ENCODE measurements around the gene BSPH1. TPM values are rescaled to one million over a fixed set of nuclear protein-coding genes. Genes with fewer than 3 reads are reported as not detected.

Gene BSPH1
- total RNA-seq, 2 experiments from 2014 or later: not detected

GRCh38 chr19:48023518-48023917, 31.5 kb upstream of the BSPH1 start:
- no peaks in the 10 kb centered on the region for H3K9me3 Mint-ChIP-seq
- peaks cover 72% of the 10 kb centered on the region for H3K27me3 Mint-ChIP-seq
- no peaks in the 10 kb centered on the region for H3K4me1 Mint-ChIP-seq (ENCODE audit: low read depth)
- no peak overlapping the region for H3K27ac Mint-ChIP-seq
- intact Hi-C loops (cut with DNase I, micrococcal nuclease): no loop called here
- DNase-seq (no peak), ATAC-seq (ENCODE audit: poor library complexity) (no peak)
- no peaks in the 10 kb centered on the region for H3K36me3 Mint-ChIP-seq (ENCODE audit: low read depth)
- H3K27me3 ChIP-seq (ENCODE audit: control insufficient read depth in 1 of 2, insufficient read depth in 2 of 2, low read length in 2 of 2): peaks cover 15 to 23% of the 10 kb centered on the region in 2 experiments
- no peaks in the 10 kb centered on the region for H3K9me3 ChIP-seq (ENCODE audit: control insufficient read depth in 1 of 2, insufficient read depth in 1 of 2, low read length in 2 of 2)
- ChIA-PET CTCF (no interaction called here), POLR2A (no interaction called here)
- H3K4me3 ChIP-seq (ENCODE audit: low read length): no peak overlapping the region
- no peak overlapping the region for H3K4me3 Mint-ChIP-seq
- TF ChIP-seq CTCF (IDR thresholded peaks at IDR 0.05): no peak
- H3K36me3 ChIP-seq (ENCODE audit: insufficient read depth, low read length): no peaks in the 10 kb centered on the region
- no peaks in the 10 kb centered on the region for H3K4me1 ChIP-seq (ENCODE audit: insufficient read depth, low read length)
- H3K27ac ChIP-seq (ENCODE audit: low read depth in 1 of 2, low read length in 2 of 2): no peak overlapping the region

GRCh38 chr19:48023011-48023410, 31.0 kb upstream of the BSPH1 start:
- intact Hi-C loops (cut with DNase I, micrococcal nuclease): no loop called here
- CTCF ChIA-PET: no interaction called here
- Histone ChIP-seq H3K9me3 (ENCODE audit: control insufficient read depth in 1 of 2, insufficient read depth in 1 of 2, low read length in 2 of 2) (no peaks in the 10 kb centered on the region), H3K4me3 (ENCODE audit: low read length) (no peak overlapping the region), H3K27ac (ENCODE audit: low read depth in 1 of 2, low read length in 2 of 2) (no peak overlapping the region), H3K27me3 (ENCODE audit: control insufficient read depth in 1 of 2, insufficient read depth in 2 of 2, low read length in 2 of 2) (peaks cover 15 to 23% of the 10 kb centered on the region in 2 experiments), H3K4me1 (ENCODE audit: insufficient read depth, low read length) (no peaks in the 10 kb centered on the region), H3K36me3 (ENCODE audit: insufficient read depth, low read length) (no peaks in the 10 kb centered on the region)
- Mint-ChIP-seq H3K9me3 (no peaks in the 10 kb centered on the region), H3K4me1 (ENCODE audit: low read depth) (no peaks in the 10 kb centered on the region), H3K27ac (no peak overlapping the region), H3K36me3 (ENCODE audit: low read depth) (no peaks in the 10 kb centered on the region), H3K4me3 (no peak overlapping the region), H3K27me3 (peaks cover 72% of the 10 kb centered on the region)
- POLR2A ChIA-PET: no interaction called here
- no peak for TF ChIP-seq CTCF (IDR thresholded peaks at IDR 0.05)
- DNase-seq: no peak
- ATAC-seq (ENCODE audit: poor library complexity): no peak

- intact Hi-C loops (cut with DNase I, micrococcal nuclease): no loop called here
- ATAC-seq (ENCODE audit: poor library complexity) (no peak), DNase-seq (no peak)
- no peak overlapping the region for H3K4me3 Mint-ChIP-seq
- no peak overlapping the region for H3K27ac Mint-ChIP-seq
- H3K4me1 Mint-ChIP-seq (ENCODE audit: low read depth): no peaks in the 10 kb centered on the region
- no peaks in the 10 kb centered on the region for H3K36me3 ChIP-seq (ENCODE audit: insufficient read depth, low read length)
- H3K27me3 ChIP-seq (ENCODE audit: control insufficient read depth in 1 of 2, insufficient read depth in 2 of 2, low read length in 2 of 2): peaks cover 14% of the 10 kb centered on the region in 2 experiments
- H3K9me3 Mint-ChIP-seq: no peaks in the 10 kb centered on the region
- no peak overlapping the region for H3K27ac ChIP-seq (ENCODE audit: low read depth in 1 of 2, low read length in 2 of 2)
- ChIA-PET POLR2A (no interaction called here), CTCF (no interaction called here)
- no peak for TF ChIP-seq CTCF (IDR thresholded peaks at IDR 0.05)
- H3K27me3 Mint-ChIP-seq: peaks cover 73% of the 10 kb centered on the region
- no peaks in the 10 kb centered on the region for H3K4me1 ChIP-seq (ENCODE audit: insufficient read depth, low read length)
- peaks cover 0 to 5% of the 10 kb centered on the region in 2 experiments for H3K9me3 ChIP-seq (ENCODE audit: control insufficient read depth in 1 of 2, insufficient read depth in 1 of 2, low read length in 2 of 2)
- H3K4me3 ChIP-seq (ENCODE audit: low read length): no peak overlapping the region
- H3K36me3 Mint-ChIP-seq (ENCODE audit: low read depth): no peaks in the 10 kb centered on the region
Measured at GRCh38 chr19:48020686-48021085, 28.7 kb upstream of the BSPH1 start.
